Endothelial cell of umbilical vein (primary cell): ENCODE measurements around the gene CLDN16. TPM values are rescaled to one million over a fixed set of nuclear protein-coding genes. Genes with fewer than 3 reads are reported as not detected.

Experiments used
- BruUV-seq: library from RNA; stranded (reverse); fragments of 400-500 nt; replicated peaks from 2 replicates; lab custom pipeline; 2021; lab: Mats Ljungman, UMichigan
- CTCF ChIA-PET: fragments of 300-600, 350-600 bp; sonication (Branson Sonifier 250); formaldehyde crosslinking; loops from one replicate; lab custom pipeline; 2021; ENCODE audit warnings: antibody characterized with exemption, inconsistent platforms; lab: Charles Lee
- POLR2A ChIA-PET: fragments of 300-600, 350-600 bp; sonication (Branson Sonifier 250); formaldehyde crosslinking; loops from one replicate; lab custom pipeline; 2021; ENCODE audit warnings: antibody characterized with exemption, inconsistent platforms; lab: Charles Lee
- DNase-seq: peaks from one replicate; pipeline ENCODE4 v3.0.0-alpha.2; 2011; ENCODE audit warnings: low read depth, low spot score
- FAIRE-seq: peaks from 2 replicates; lab custom pipeline; 2011; peaks lifted over from hg19 to GRCh38; lab: Jason Lieb, UNC
- H2AFZ ChIP-seq: 2 replicates; pipeline ENCODE4 v1.6.0; 2012; ENCODE audit warnings: low read depth, low read length, control low read depth, inconsistent platforms
- H3K27ac ChIP-seq: 2 replicates; pipeline ENCODE4 v1.5.1; 2011; ENCODE audit warnings: low read depth, mild to moderate bottlenecking, control low read depth, low read length, moderate library complexity; ENCODE audit not compliant: insufficient read depth
- H3K27me3 ChIP-seq, 2 experiments: 2 replicates each; pipeline versions ENCODE4 v1.6.0 to v1.6.1; 2011; ENCODE audit warnings: low read length in 2 of 2, mixed read lengths in 1 of 2; ENCODE audit not compliant: control insufficient read depth in 2 of 2, insufficient read depth in 2 of 2
- H3K36me3 ChIP-seq, 2 experiments: 2 replicates in 1 of 2; 3 replicates in 1 of 2; pipeline ENCODE4 v1.5.1; 2011; ENCODE audit warnings: low read length in 2 of 2, mild to moderate bottlenecking in 1 of 2, moderate library complexity in 1 of 2; ENCODE audit not compliant: control insufficient read depth in 2 of 2, insufficient read depth in 2 of 2; ENCODE audit errors: extremely low read depth in 1 of 2
- H3K4me1 ChIP-seq: 3 replicates; pipeline ENCODE4 v1.5.1; 2011; ENCODE audit warnings: mild to moderate bottlenecking, low read length; ENCODE audit not compliant: control insufficient read depth, insufficient read depth; ENCODE audit errors: extremely low read depth
- H3K4me2 ChIP-seq: 2 replicates; pipeline ENCODE4 v1.6.1; 2011; ENCODE audit warnings: low read length, control low read depth, mixed read lengths; ENCODE audit not compliant: insufficient read depth
- H3K4me3 ChIP-seq, 3 experiments: fragments of 200-600 bp in 1 of 3; sonication (generic), shearing (Covaris generic) in 1 of 3; replicated peaks in 1 of 3; 2 replicates each; pipeline ENCODE4 v1.5.1; 2011 to 2016; ENCODE audit warnings: control low read depth in 3 of 3, low read length in 3 of 3, mild to moderate bottlenecking in 2 of 3, inconsistent platforms in 1 of 3, low read depth in 1 of 3, moderate library complexity in 1 of 3; ENCODE audit not compliant: insufficient read depth in 1 of 3
- H3K79me2 ChIP-seq: 2 replicates; pipeline ENCODE4 v1.6.0; 2012; ENCODE audit warnings: low read length, inconsistent platforms; ENCODE audit not compliant: control insufficient read depth, insufficient read depth
- H3K9ac ChIP-seq: replicated peaks from 2 replicates; pipeline ENCODE3; 2011; ENCODE audit warnings: low read length, control low read depth; ENCODE audit not compliant: insufficient read depth; ENCODE audit errors: extremely low read depth
- H3K9me1 ChIP-seq: replicated peaks from 3 replicates; pipeline ENCODE4 v1.6.0; 2011; ENCODE audit warnings: mild to moderate bottlenecking, low read length; ENCODE audit not compliant: control insufficient read depth, insufficient read depth; ENCODE audit errors: extremely low read depth
- H3K9me3 ChIP-seq: replicated peaks from 2 replicates; pipeline ENCODE4 v1.5.1; 2012; ENCODE audit warnings: low read length, inconsistent platforms; ENCODE audit not compliant: control insufficient read depth, insufficient read depth
- H4K20me1 ChIP-seq: replicated peaks from 2 replicates; pipeline ENCODE3; 2011; ENCODE audit warnings: mild to moderate bottlenecking, low read length; ENCODE audit not compliant: control insufficient read depth, insufficient read depth; ENCODE audit errors: extremely low read depth
- CTCF ChIP-seq, 2 donors: IDR thresholded peaks; 1 replicate in 1 of 2; 2 replicates in 1 of 2; pipeline ENCODE4 v1.5.1; 2011; ENCODE audit warnings: low read length in 2 of 2, mild to moderate bottlenecking in 2 of 2, moderate library complexity in 2 of 2, control low read depth in 1 of 2, inconsistent platforms in 1 of 2, low read depth in 1 of 2; ENCODE audit not compliant: insufficient read depth in 1 of 2; ENCODE audit errors: extremely low read depth in 1 of 2
- EZH2 ChIP-seq: IDR thresholded peaks from 2 replicates; pipeline ENCODE4 v1.6.1; 2012; ENCODE audit warnings: borderline replicate concordance, low read depth, mild to moderate bottlenecking, moderate library complexity, low read length, inconsistent platforms; ENCODE audit not compliant: severe bottlenecking
- FOS ChIP-seq: IDR thresholded peaks from 2 replicates; pipeline ENCODE4 v1.6.1; 2011; ENCODE audit warnings: mild to moderate bottlenecking, low read length, moderate library complexity, borderline replicate concordance; ENCODE audit not compliant: insufficient read depth
- GATA2 ChIP-seq: IDR thresholded peaks from 2 replicates; pipeline ENCODE4 v1.7.0; 2011; ENCODE audit warnings: low read depth, mild to moderate bottlenecking, moderate library complexity, mixed read lengths, low read length; ENCODE audit not compliant: insufficient read length, insufficient read depth
- JUN ChIP-seq: IDR thresholded peaks from 2 replicates; pipeline ENCODE4 v1.6.1; 2011; ENCODE audit warnings: borderline replicate concordance, low read depth; ENCODE audit not compliant: insufficient read length, insufficient read depth
- MAX ChIP-seq: IDR thresholded peaks from 2 replicates; pipeline ENCODE4 v1.6.1; 2011; ENCODE audit not compliant: insufficient read depth, insufficient read length
- MYC ChIP-seq: IDR thresholded peaks from one replicate; pipeline ENCODE4 v1.6.1; 2011; ENCODE audit warnings: mild to moderate bottlenecking, low read depth, low read length
- POLR2A ChIP-seq: IDR thresholded peaks from 2 replicates; pipeline ENCODE4 v1.6.1; 2012; ENCODE audit warnings: low read depth, mild to moderate bottlenecking, control low read depth, low read length
- POLR2AphosphoS5 ChIP-seq: IDR thresholded peaks from 2 replicates; pipeline ENCODE4 v1.6.1; 2012; ENCODE audit warnings: low read depth, mild to moderate bottlenecking, control low read depth, low read length, moderate library complexity; ENCODE audit not compliant: insufficient read depth
- dilution Hi-C: fragments of 300-500 bp; cut with MboI; formaldehyde crosslinking; loops from one replicate; pipeline ENCODE4 v1.15.0; 2019; ENCODE audit warnings: low sequenced_read_pairs; ENCODE audit not compliant: extremely low pct_ligation_motif_present
- intact Hi-C: fragments of 100-400 bp; cut with micrococcal nuclease; formaldehyde crosslinking; loops from one replicate; pipeline ENCODE4 v1.10.0; 2022
- polyA plus RNA-seq, 4 experiments: library from polyadenylated mRNA; depleted of rRNA in 3 of 4; stranded (reverse) in 3 of 4; unstranded in 1 of 4; fragments of >200 nt; gene quantifications; 2 replicates each; pipeline versions ENCODE4 v1.2.1 to v1.2.3, GENCODE V29; 2011 to 2012; ENCODE audit warnings: missing spikeins in 1 of 4
- total RNA-seq: library from RNA; stranded (reverse); gene quantifications from 2 replicates; pipeline ENCODE4 v1.2.3, GENCODE V29; 2021

Gene CLDN16
- total and polyA plus RNA-seq, 2 donors (not counting 3 experiments of a cell fraction or from before 2014, with no cell fraction given): 0.01 TPM; not detected in 1

- Histone ChIP-seq H3K36me3 (no peaks in the 10 kb centered on the region), H3K9me1 (no peaks in the 10 kb centered on the region), H2AFZ (peak overlapping the region; percentile 9), H3K4me2 (no peak overlapping the region), H3K4me1 (no peaks in the 10 kb centered on the region), H3K4me3 (no peak overlapping the region), H3K9ac (no peak overlapping the region), H3K27me3 (peaks cover 0 to 2% of the 10 kb centered on the region in 2 experiments), H3K9me3 (no peaks in the 10 kb centered on the region), H3K27ac (no peak overlapping the region), H4K20me1 (no peaks in the 10 kb centered on the region), H3K79me2 (no peaks in the 10 kb centered on the region)
- TF ChIP-seq CTCF (IDR thresholded peaks at IDR 0.05; ENCODE audit: extremely low read depth in 1 of 2, insufficient read depth in 1 of 2, low read depth in 1 of 2, low read length in 2 of 2): no peak
- no peak for TF ChIP-seq POLR2A
- TF ChIP-seq FOS: no peak
- TF ChIP-seq GATA2: no peak
- TF ChIP-seq POLR2AphosphoS5: no peak
- no peak for TF ChIP-seq JUN
- TF ChIP-seq MYC: no peak
- TF ChIP-seq MAX: no peak
- no peak for TF ChIP-seq EZH2
- no peak for FAIRE-seq
- DNase-seq: no peak
- ChIA-PET CTCF (interaction anchor here (0.7 to 5.6 kb wide), 41 partner anchors 9 to 626 kb away, joined by 3 to 131 read pairs (median 5); partner anchors contain the start of genes CLDN1, CLDN16, IL1RAP and P3H2), POLR2A (no interaction called here)
- intact Hi-C loops (loop anchor here (1.0 to 2.0 kb wide), 5 partner anchors 40 to 463 kb away; partner anchors contain the start of gene CLDN1), dilution Hi-C loops (no loop called here)
- BruUV-seq: no TSS peak
Measured at GRCh38 chr3:190424108-190424477, 36.1 kb downstream of the CLDN16 start.
